Tibial nerve (tissue), 4 donors: ENCODE results near the gene ZBTB40.

ENCODE experiments used
- EP300 ChIP-seq, 2 donors: sonication (generic); formaldehyde crosslinking; IDR thresholded peaks; one replicate each; pipeline ENCODE4 v1.6.1; 2017; ENCODE audit warnings: antibody characterized with exemption in 2 of 2, mild to moderate bottlenecking in 1 of 2
- POLR2A ChIP-seq, 2 donors: fragments of 450-650 bp; IDR thresholded peaks; one replicate each; pipeline ENCODE4 v1.6.1; 2017; ENCODE audit warnings: antibody characterized with exemption in 2 of 2, mild to moderate bottlenecking in 2 of 2, moderate library complexity in 2 of 2
- TF ChIP-seq, protein P1 (sequence below), 5 experiments: fragments of 200-600 bp in 3 of 5; fragments of 450-650 bp in 2 of 5; sonication (generic) in 3 of 5; IDR thresholded peaks; one replicate each; pipeline ENCODE4 v1.5.1; 2016 to 2019; ENCODE audit warnings: antibody characterized with exemption in 5 of 5, mild to moderate bottlenecking in 3 of 5, moderate library complexity in 2 of 5

DNA sequence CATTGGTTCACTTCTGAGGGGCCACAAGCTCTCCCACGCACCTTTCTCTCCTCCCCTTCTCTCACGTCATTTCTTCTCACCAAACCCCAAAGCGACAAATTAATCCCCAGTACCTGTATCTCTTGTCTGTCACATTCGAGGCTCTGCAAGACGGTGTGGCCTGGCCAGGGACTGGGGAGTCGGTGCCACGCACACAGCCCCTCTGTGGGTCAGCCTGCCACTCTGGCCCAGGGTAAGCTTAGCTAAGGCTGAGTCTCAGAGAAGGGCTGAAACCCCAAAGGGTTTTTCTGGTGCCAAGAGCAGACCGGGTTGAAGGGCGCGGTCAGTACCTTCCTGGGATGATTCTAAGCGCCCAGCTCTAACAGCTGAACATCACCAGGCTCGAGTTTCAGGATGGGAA lies 34.2 kb upstream of the ZBTB40 start:
- TF ChIP-seq, protein P1, sequence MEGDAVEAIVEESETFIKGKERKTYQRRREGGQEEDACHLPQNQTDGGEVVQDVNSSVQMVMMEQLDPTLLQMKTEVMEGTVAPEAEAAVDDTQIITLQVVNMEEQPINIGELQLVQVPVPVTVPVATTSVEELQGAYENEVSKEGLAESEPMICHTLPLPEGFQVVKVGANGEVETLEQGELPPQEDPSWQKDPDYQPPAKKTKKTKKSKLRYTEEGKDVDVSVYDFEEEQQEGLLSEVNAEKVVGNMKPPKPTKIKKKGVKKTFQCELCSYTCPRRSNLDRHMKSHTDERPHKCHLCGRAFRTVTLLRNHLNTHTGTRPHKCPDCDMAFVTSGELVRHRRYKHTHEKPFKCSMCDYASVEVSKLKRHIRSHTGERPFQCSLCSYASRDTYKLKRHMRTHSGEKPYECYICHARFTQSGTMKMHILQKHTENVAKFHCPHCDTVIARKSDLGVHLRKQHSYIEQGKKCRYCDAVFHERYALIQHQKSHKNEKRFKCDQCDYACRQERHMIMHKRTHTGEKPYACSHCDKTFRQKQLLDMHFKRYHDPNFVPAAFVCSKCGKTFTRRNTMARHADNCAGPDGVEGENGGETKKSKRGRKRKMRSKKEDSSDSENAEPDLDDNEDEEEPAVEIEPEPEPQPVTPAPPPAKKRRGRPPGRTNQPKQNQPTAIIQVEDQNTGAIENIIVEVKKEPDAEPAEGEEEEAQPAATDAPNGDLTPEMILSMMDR (IDR thresholded peaks at IDR 0.05): no peak
- TF ChIP-seq EP300 (IDR thresholded peaks at IDR 0.05) (no peak), POLR2A (IDR thresholded peaks at IDR 0.05) (no peak)
